ENCODE data around the gene AFG3L2. TPM values are rescaled to one million over a fixed set of nuclear protein-coding genes. Genes with fewer than 3 reads are reported as not detected.

AFG3L2 gene
- total and polyA plus RNA-seq, 2 of the 8 experiments (the other 6 are each of a cell fraction or from before 2014, with no cell fraction given) = 29.7 to 84.8 TPM

DNA sequence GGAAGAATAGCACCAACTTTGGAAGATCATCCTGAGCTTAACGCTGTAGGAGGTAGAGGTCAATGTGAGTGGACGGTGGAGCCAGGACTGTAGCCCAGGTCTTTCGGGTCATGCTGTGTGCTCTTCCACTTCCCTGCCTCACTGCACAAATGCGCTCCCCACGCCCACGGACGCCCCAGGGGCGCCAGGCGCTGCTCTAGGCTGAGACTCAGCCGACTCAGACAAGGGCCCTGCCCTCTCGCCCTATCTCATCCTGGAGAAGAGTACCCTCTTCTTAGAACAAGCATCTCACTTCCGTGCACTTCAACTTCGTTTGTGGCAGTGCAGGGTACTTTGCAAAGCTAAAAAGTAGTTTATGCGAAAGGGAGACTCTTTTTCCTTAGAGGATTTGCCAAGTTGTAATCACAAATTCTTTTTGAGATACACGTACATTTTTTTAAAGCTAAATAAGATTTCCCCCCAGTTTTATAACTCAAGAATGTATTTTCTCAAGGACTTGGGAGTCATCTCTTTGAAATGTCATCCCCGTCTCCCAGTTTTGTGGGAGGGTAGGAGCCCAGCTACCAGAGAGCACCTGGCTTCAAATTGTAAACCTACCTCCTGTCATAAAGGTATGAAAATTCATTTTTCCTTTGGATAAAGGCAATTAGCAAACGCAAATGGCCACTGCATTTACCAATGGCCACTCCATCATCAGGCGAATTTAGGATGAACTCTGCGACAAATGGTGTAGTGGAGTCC lies 29.5 kb upstream of the AFG3L2 start:
- peaks cover 0 to 8% (median 2%) of the 10 kb centered on the region in 4 experiments; a peak in 5 of 7 replicates for H3K4me1 ChIP-seq (replicated peaks in 1 of 4; ENCODE audit: control insufficient read depth in 3 of 4, insufficient read depth in 4 of 4, low read length in 3 of 4)
- no peak overlapping the region for H4K91ac ChIP-seq (replicated peaks; ENCODE audit: insufficient read length, low read length)
- H3K36me3 ChIP-seq (ENCODE audit: control insufficient read depth in 2 of 4, insufficient read depth in 4 of 4, low read length in 3 of 4) = no peaks in the 10 kb centered on the region
- no peak overlapping the region for H2BK120ac ChIP-seq (replicated peaks; ENCODE audit: low read depth, low read length)
- no peak overlapping the region for H2BK20ac ChIP-seq (ENCODE audit: low read length)
- H2BK5ac ChIP-seq (ENCODE audit: low read depth, low read length) = no peak overlapping the region
- DNase-seq (ENCODE audit: low read depth in 1 of 2, low spot score in 2 of 2) (no peak), FAIRE-seq (no peak)
- no peak overlapping the region; a peak in 1 of 4 replicates for H3K4me2 ChIP-seq (ENCODE audit: insufficient read depth in 1 of 2, low read depth in 2 of 2, low read length in 2 of 2)
- no peaks in the 10 kb centered on the region for H3K9me3 ChIP-seq (ENCODE audit: insufficient read depth in 2 of 2, low read depth in 1 of 2, low read length in 1 of 2)
- H3K9ac ChIP-seq (replicated peaks in 1 of 4; ENCODE audit: extremely low read depth in 1 of 4, low read depth in 3 of 4, low read length in 3 of 4) = no peak overlapping the region
- no peak overlapping the region for H4K5ac ChIP-seq (ENCODE audit: insufficient read length, low read depth, low read length)
- H3K4ac ChIP-seq (replicated peaks; ENCODE audit: insufficient read length, low read depth, low read length) = no peak overlapping the region
- TF ChIP-seq PHF8 (conservative IDR thresholded peaks at IDR 0.05; ENCODE audit: low read depth, low read length) = no peak
- no peak for TF ChIP-seq BRCA1 (IDR thresholded peaks at IDR 0.05; ENCODE audit: low read depth, low read length)
- TF ChIP-seq RFX5 (IDR thresholded peaks at IDR 0.05; ENCODE audit: borderline replicate concordance, low read depth, low read length) = no peak
- no peak for TF ChIP-seq CHD2 (IDR thresholded peaks at IDR 0.05; ENCODE audit: low read length)
- TF ChIP-seq EZH2 (IDR thresholded peaks at IDR 0.05; ENCODE audit: low read depth, low read length, severe bottlenecking) = peak; percentile 44
- 0 out of 2 replicates have a peak, but pooled peaks cover 2% of the 10 kb centered on the region for H3K79me1 ChIP-seq (ENCODE audit: low read depth, low read length)
- no peak overlapping the region for H3K4me3 ChIP-seq (ENCODE audit: extremely low read depth in 1 of 4, insufficient read depth in 2 of 4, low read depth in 3 of 4, low read length in 4 of 4)
- H3K18ac ChIP-seq (ENCODE audit: extremely low read depth, low read length) = no peak overlapping the region
- H3K56ac ChIP-seq (replicated peaks; ENCODE audit: insufficient read length, low read depth, low read length) = no peak overlapping the region
- no peak overlapping the region for H2AK5ac ChIP-seq (ENCODE audit: low read depth, low read length)
- no peak overlapping the region for H3K14ac ChIP-seq (ENCODE audit: insufficient read length)
- peaks cover 0 to 8% of the 10 kb centered on the region in 2 experiments; a peak in 3 of 4 replicates for H3K79me2 ChIP-seq (ENCODE audit: control insufficient read depth in 1 of 2, insufficient read depth in 2 of 2, low read length in 2 of 2)
- no peak overlapping the region for H3K23ac ChIP-seq (ENCODE audit: insufficient read length)
- 87% methylated on average over 19 of the region's 19 CpGs; no CpG with 5 or more reads in 1 of the 2 experiments for WGBS, 2 experiments (ENCODE audit: extremely low coverage in 1 of 2, insufficient coverage in 1 of 2, insufficient read length in 1 of 2, insufficient replicate concordance in 2 of 2, low coverage in 1 of 2, low lambda C conversion rate in 2 of 2, missing lambda C conversion rate in 1 of 2)
- no peak overlapping the region for H2BK12ac ChIP-seq (ENCODE audit: low read depth, low read length)
- no peak overlapping the region for H2BK15ac ChIP-seq (ENCODE audit: low read length)
- peaks cover 0 to 18% (median 15%) of the 10 kb centered on the region in 4 experiments; a peak in 6 of 7 replicates for H3K27me3 ChIP-seq (replicated peaks in 1 of 4; ENCODE audit: control insufficient read depth in 3 of 4, extremely low read depth in 1 of 4, insufficient read depth in 3 of 4, low read length in 3 of 4)
- no peak overlapping the region for H3K27ac ChIP-seq (ENCODE audit: low read depth, low read length)
- POLR2A ChIA-PET (ENCODE audit: partially characterized antibody) = interaction anchor here (0.9 to 3.1 kb wide), 3 partner anchors 13 to 21 kb away, joined by 3 to 6 read pairs (median 4); no protein-coding TSS in a partner anchor
- no peak overlapping the region for H2AFZ ChIP-seq (ENCODE audit: low read length)
- no peaks in the 10 kb centered on the region for H4K20me1 ChIP-seq (replicated peaks in 1 of 2; ENCODE audit: control insufficient read depth in 1 of 2, insufficient read depth in 2 of 2, low read length in 2 of 2)
- H4K8ac ChIP-seq (ENCODE audit: extremely low read depth, insufficient read depth, low read length) = no peak overlapping the region
- CTCF ChIA-PET (ENCODE audit: partially characterized antibody) = interaction anchor here (0.6 to 3.4 kb wide), 4 partner anchors 13 to 441 kb away, joined by 3 to 28 read pairs (median 3); no protein-coding TSS in a partner anchor
- peaks cover 4% of the 10 kb centered on the region; the same call in 1 of the 2 replicates for H3K23me2 ChIP-seq (ENCODE audit: low read depth, low read length)

Measured in H1 (cell line).